ENCODE data around the gene GSTA4. TPM values are rescaled to one million over a fixed set of nuclear protein-coding genes. Genes with fewer than 3 reads are reported as not detected.

Gene GSTA4
- total RNA-seq, 2 experiments from 2014 or later = 0.63 to 1.1 TPM

DNA sequence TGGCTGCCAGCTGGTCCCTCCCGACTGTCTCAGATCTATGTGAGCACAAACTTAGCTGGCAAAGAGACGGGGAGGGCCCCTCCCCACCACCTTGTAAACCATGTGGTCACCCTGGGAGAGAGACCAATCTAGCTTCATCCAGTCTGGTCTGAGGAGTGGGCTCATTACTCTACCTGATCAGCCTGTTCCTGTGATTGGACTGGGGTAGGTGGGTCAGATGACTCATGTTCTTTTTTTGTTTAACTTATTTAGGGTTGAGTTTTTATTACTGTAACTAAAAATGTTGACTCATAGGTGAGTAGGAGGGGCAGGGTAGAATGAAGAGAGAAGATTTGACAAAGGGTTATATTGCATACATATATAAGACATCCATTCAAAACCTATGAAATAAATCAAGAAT, 4.7 kb downstream of the GSTA4 start:
- no peak for TF ChIP-seq EZH2phosphoT487 (IDR thresholded peaks at IDR 0.05; ENCODE audit: borderline replicate concordance, low read depth, low read length)
- TF ChIP-seq, protein P1, sequence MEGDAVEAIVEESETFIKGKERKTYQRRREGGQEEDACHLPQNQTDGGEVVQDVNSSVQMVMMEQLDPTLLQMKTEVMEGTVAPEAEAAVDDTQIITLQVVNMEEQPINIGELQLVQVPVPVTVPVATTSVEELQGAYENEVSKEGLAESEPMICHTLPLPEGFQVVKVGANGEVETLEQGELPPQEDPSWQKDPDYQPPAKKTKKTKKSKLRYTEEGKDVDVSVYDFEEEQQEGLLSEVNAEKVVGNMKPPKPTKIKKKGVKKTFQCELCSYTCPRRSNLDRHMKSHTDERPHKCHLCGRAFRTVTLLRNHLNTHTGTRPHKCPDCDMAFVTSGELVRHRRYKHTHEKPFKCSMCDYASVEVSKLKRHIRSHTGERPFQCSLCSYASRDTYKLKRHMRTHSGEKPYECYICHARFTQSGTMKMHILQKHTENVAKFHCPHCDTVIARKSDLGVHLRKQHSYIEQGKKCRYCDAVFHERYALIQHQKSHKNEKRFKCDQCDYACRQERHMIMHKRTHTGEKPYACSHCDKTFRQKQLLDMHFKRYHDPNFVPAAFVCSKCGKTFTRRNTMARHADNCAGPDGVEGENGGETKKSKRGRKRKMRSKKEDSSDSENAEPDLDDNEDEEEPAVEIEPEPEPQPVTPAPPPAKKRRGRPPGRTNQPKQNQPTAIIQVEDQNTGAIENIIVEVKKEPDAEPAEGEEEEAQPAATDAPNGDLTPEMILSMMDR (conservative IDR thresholded peaks at IDR 0.05; ENCODE audit: low read length) = no peak
- no peak overlapping the region for H2AFZ ChIP-seq (ENCODE audit: low read length)
- no peak overlapping the region for H3K4me2 ChIP-seq (ENCODE audit: low read length)

GRCh38 chr6:52985228-52985627, 9.9 kb downstream of the GSTA4 start:
- no peaks in the 10 kb centered on the region for H4K20me1 ChIP-seq (ENCODE audit: insufficient read depth, low read length)
- no peak overlapping the region for H3K4me2 ChIP-seq (ENCODE audit: low read length)
- peaks cover 8% of the 10 kb centered on the region for H3K4me1 ChIP-seq (ENCODE audit: insufficient read depth, low read length, poor library complexity, severe bottlenecking)
- ChIA-PET CTCF (ENCODE audit: unreplicated experiment) (no interaction called here), POLR2A (interaction anchor here (1.3 kb wide), 1 partner anchor 9 kb away, joined by 3 read pairs; no protein-coding TSS in a partner anchor)
- no peak overlapping the region for H2AFZ ChIP-seq (ENCODE audit: low read length)
- no peak for DNase-seq (ENCODE audit: low spot score)
- no peaks in the 10 kb centered on the region for H3K36me3 ChIP-seq (ENCODE audit: insufficient read depth, low read length)
- BruUV-seq (replicated peaks) = no TSS peak
- H3K9me2 ChIP-seq (ENCODE audit: insufficient read depth, low read length) = no peaks in the 10 kb centered on the region
- H3K4me3 ChIP-seq (ENCODE audit: low read depth, low read length, poor library complexity, severe bottlenecking) = no peak overlapping the region
- no peak overlapping the region for H3K27ac ChIP-seq (ENCODE audit: low read depth, low read length, poor library complexity, severe bottlenecking)
- H3K9me3 ChIP-seq (ENCODE audit: low read length) = no peaks in the 10 kb centered on the region
- intact Hi-C loops (cut with micrococcal nuclease; ENCODE audit: unreplicated experiment) = no loop called here
- TF ChIP-seq, protein P1 (conservative IDR thresholded peaks at IDR 0.05; ENCODE audit: low read length) = no peak
- no peak for TF ChIP-seq EZH2phosphoT487 (IDR thresholded peaks at IDR 0.05; ENCODE audit: borderline replicate concordance, low read depth, low read length)
- H3K79me2 ChIP-seq (ENCODE audit: insufficient read depth, low read depth, low read length) = no peaks in the 10 kb centered on the region

More for the DNA sequence above, 4.7 kb downstream of the GSTA4 start:
- CTCF ChIA-PET (ENCODE audit: unreplicated experiment) = no interaction called here
- Histone ChIP-seq H3K9me3 (ENCODE audit: low read length) (no peaks in the 10 kb centered on the region), H3K4me1 (ENCODE audit: insufficient read depth, low read length, poor library complexity, severe bottlenecking) (peaks cover 6% of the 10 kb centered on the region), H3K36me3 (ENCODE audit: insufficient read depth, low read length) (no peaks in the 10 kb centered on the region), H3K9me2 (ENCODE audit: insufficient read depth, low read length) (no peaks in the 10 kb centered on the region), H3K27ac (ENCODE audit: low read depth, low read length, poor library complexity, severe bottlenecking) (no peak overlapping the region), H3K4me3 (ENCODE audit: low read depth, low read length, poor library complexity, severe bottlenecking) (no peak overlapping the region), H3K79me2 (ENCODE audit: insufficient read depth, low read depth, low read length) (no peaks in the 10 kb centered on the region), H4K20me1 (ENCODE audit: insufficient read depth, low read length) (no peaks in the 10 kb centered on the region)
- DNase-seq (ENCODE audit: low spot score) = no peak
- intact Hi-C loops (cut with micrococcal nuclease; ENCODE audit: unreplicated experiment) = no loop called here
- POLR2A ChIA-PET = no interaction called here
- no TSS peak for BruUV-seq (replicated peaks)

DNA sequence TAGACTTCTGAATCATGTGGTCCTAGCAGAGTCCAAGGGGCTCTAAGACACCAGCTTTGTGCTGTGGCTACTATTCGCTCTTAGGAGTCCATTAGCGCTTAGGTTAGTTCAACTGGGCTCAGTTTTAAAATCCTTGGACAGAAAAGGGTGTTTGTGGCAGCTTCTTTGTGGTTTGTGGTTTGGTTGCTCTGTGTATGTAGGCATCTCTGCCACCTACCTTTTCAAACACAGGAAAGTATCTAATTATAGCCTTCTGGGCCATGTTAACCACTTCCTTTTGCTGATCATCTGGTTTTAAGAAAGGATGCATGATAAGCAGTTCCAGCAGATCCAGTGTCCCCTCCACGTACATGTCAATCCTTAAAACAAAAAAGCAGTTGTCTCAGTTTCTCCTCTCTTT, 10.8 kb downstream of the GSTA4 start:
- Histone ChIP-seq H3K27ac (ENCODE audit: low read depth, low read length, poor library complexity, severe bottlenecking) (no peak overlapping the region), H3K4me1 (ENCODE audit: insufficient read depth, low read length, poor library complexity, severe bottlenecking) (peaks cover 8% of the 10 kb centered on the region), H3K4me2 (ENCODE audit: low read length) (peak overlapping the region; percentile 7; the same call in 1 of the 2 replicates), H3K4me3 (ENCODE audit: low read depth, low read length, poor library complexity, severe bottlenecking) (no peak overlapping the region), H3K9me2 (ENCODE audit: insufficient read depth, low read length) (no peaks in the 10 kb centered on the region), H3K9me3 (ENCODE audit: low read length) (no peaks in the 10 kb centered on the region), H3K36me3 (ENCODE audit: insufficient read depth, low read length) (no peaks in the 10 kb centered on the region), H3K79me2 (ENCODE audit: insufficient read depth, low read depth, low read length) (no peaks in the 10 kb centered on the region), H4K20me1 (ENCODE audit: insufficient read depth, low read length) (no peaks in the 10 kb centered on the region), H2AFZ (ENCODE audit: low read length) (no peak overlapping the region)
- intact Hi-C loops (cut with micrococcal nuclease; ENCODE audit: unreplicated experiment) = no loop called here
- no peak for TF ChIP-seq EZH2phosphoT487 (IDR thresholded peaks at IDR 0.05; ENCODE audit: borderline replicate concordance, low read depth, low read length)
- TF ChIP-seq, protein P1 (conservative IDR thresholded peaks at IDR 0.05; ENCODE audit: low read length) = no peak
- DNase-seq (ENCODE audit: low spot score) = peak; percentile 36
- CTCF ChIA-PET (ENCODE audit: unreplicated experiment) = no interaction called here
- BruUV-seq (replicated peaks) = no TSS peak
- POLR2A ChIA-PET = interaction anchor here (0.7 to 1.3 kb wide), 2 partner anchors 10 to 14 kb away, joined by 3 read pairs; no protein-coding TSS in a partner anchor
